ENCODE measurements around the gene DICER1. TPM values are rescaled to one million over a fixed set of nuclear protein-coding genes. Genes with fewer than 3 reads are reported as not detected.

Gene DICER1
- total RNA-seq, 4 donors from 2014 or later = 29.4 to 63.7 (median 37.9) TPM

DNA sequence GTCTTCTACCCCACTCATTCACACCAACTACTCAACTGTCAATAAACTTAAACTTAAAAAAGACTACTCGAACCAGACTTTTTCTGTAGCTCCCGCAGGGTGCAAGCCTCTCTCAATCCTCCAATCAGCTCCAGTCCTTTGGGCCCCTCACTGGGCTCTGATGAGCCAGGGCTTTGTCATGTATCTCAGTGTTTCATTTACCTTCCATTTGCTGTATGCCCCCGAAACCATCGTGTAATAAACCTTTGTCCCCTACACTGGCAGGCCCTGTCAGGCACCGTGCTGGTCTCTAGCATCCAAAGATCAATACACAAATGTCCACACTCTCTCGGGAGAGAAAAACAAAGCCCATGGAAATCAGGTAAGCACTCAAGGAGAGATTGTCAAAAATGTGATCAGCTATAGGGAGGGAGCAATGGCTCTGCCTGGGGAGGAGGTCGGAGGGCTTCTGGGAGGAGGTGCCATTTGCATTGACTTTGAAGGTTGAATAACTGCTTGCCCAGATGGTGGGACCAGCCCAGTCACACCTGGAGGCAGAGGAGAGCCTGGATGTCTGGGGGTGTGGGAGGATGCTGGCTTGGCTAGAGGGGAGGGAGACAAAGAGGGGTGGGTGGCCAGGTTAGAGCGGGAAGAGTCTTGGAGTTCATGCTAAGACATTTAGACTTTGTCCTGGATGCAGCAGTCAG is 42.1 kb upstream of the DICER1 start:
- Histone ChIP-seq H3K27ac (no peak overlapping the region), H3K4me1 (no peaks in the 10 kb centered on the region), H3K36me3 (no peaks in the 10 kb centered on the region), H3K27me3 (no peaks in the 10 kb centered on the region), H3K9me3 (no peaks in the 10 kb centered on the region), H3K4me3 (no peak overlapping the region)
- no peak for ATAC-seq
- no peak for DNase-seq
- TF ChIP-seq POLR2A (IDR thresholded peaks at IDR 0.05) (no peak), CTCF (IDR thresholded peaks at IDR 0.05 in 4 of 5, conservative IDR thresholded peaks at IDR 0.05 in 1 of 5) (no peak)
- in situ Hi-C loops (cut with MboI; ENCODE audit: low sequenced_read_pairs in 4 of 4) = no loop called here
- intact Hi-C loops (cut with DNase I; ENCODE audit: low total_unique reads) = no loop called here

DNA sequence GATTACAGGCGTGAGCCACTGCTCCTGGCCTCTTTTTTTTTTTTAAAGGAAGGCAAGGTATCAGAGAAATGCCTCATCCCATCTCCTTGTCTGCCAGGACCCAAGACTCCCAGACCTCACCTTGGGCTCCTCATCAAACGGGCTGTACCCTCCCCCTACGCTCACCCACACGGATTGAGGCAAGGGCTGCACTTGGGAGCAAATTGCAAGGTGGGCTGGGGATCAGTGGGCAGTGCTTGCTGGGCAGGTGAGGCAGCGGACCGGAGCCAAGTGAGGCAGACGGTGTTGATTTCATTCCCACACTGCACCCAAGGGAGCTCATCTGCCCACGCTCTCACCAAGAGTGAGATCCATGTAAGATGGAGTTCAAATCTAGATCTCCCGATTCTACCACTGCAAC is 41.0 kb upstream of the DICER1 start:
- H3K36me3 ChIP-seq = no peaks in the 10 kb centered on the region
- no peaks in the 10 kb centered on the region for H3K4me1 ChIP-seq
- no peak overlapping the region for H3K27ac ChIP-seq
- no peaks in the 10 kb centered on the region for H3K27me3 ChIP-seq
- intact Hi-C loops (cut with DNase I; ENCODE audit: low total_unique reads) (no loop called here), in situ Hi-C loops (cut with MboI; ENCODE audit: low sequenced_read_pairs in 4 of 4) (no loop called here)
- H3K9me3 ChIP-seq = no peaks in the 10 kb centered on the region
- ATAC-seq (no peak), DNase-seq (no peak)
- TF ChIP-seq CTCF (IDR thresholded peaks at IDR 0.05 in 4 of 5, conservative IDR thresholded peaks at IDR 0.05 in 1 of 5) (no peak), POLR2A (IDR thresholded peaks at IDR 0.05) (no peak)
- no peak overlapping the region for H3K4me3 ChIP-seq

GRCh38 chr14:95197551-95197950 is 40.2 kb upstream of the DICER1 start:
- H3K4me1 ChIP-seq = no peaks in the 10 kb centered on the region
- H3K27ac ChIP-seq = no peak overlapping the region
- H3K36me3 ChIP-seq = no peaks in the 10 kb centered on the region
- intact Hi-C loops (cut with DNase I; ENCODE audit: low total_unique reads) (loop anchor here (1.0 kb wide), 1 partner anchor 35 kb away; no protein-coding TSS in a partner anchor), in situ Hi-C loops (cut with MboI; ENCODE audit: low sequenced_read_pairs in 4 of 4) (no loop called here)
- no peak for TF ChIP-seq POLR2A (IDR thresholded peaks at IDR 0.05)
- no peak for TF ChIP-seq CTCF (IDR thresholded peaks at IDR 0.05 in 4 of 5, conservative IDR thresholded peaks at IDR 0.05 in 1 of 5)
- no peak for ATAC-seq
- no peak overlapping the region for H3K4me3 ChIP-seq
- no peak for DNase-seq
- no peaks in the 10 kb centered on the region for H3K27me3 ChIP-seq
- no peaks in the 10 kb centered on the region for H3K9me3 ChIP-seq

GRCh38 chr14:95196826-95197545 is 39.7 kb upstream of the DICER1 start:
- DNase-seq (no peak), ATAC-seq (no peak)
- H3K27ac ChIP-seq = no peak overlapping the region
- TF ChIP-seq CTCF (IDR thresholded peaks at IDR 0.05 in 4 of 5, conservative IDR thresholded peaks at IDR 0.05 in 1 of 5) (no peak), POLR2A (IDR thresholded peaks at IDR 0.05) (no peak)
- no peaks in the 10 kb centered on the region for H3K36me3 ChIP-seq
- H3K4me1 ChIP-seq = no peaks in the 10 kb centered on the region
- no peaks in the 10 kb centered on the region for H3K9me3 ChIP-seq
- no peak overlapping the region for H3K4me3 ChIP-seq
- in situ Hi-C loops (cut with MboI; ENCODE audit: low sequenced_read_pairs in 4 of 4) (no loop called here), intact Hi-C loops (cut with DNase I; ENCODE audit: low total_unique reads) (loop anchor here (1.0 kb wide), 1 partner anchor 35 kb away; no protein-coding TSS in a partner anchor)
- no peaks in the 10 kb centered on the region for H3K27me3 ChIP-seq
